HG03442 (cell line): Measurements from ENCODE around the gene DLG1.

Source experiments
- ATAC-seq: cut with Tn5 transposase; IDR thresholded peaks from one replicate; pipeline ENCODE4 v1.9.1; 2021; ENCODE audit warnings: mild to moderate bottlenecking, moderate library complexity; ENCODE audit not compliant: unreplicated experiment

The DLG1 gene

DNA sequence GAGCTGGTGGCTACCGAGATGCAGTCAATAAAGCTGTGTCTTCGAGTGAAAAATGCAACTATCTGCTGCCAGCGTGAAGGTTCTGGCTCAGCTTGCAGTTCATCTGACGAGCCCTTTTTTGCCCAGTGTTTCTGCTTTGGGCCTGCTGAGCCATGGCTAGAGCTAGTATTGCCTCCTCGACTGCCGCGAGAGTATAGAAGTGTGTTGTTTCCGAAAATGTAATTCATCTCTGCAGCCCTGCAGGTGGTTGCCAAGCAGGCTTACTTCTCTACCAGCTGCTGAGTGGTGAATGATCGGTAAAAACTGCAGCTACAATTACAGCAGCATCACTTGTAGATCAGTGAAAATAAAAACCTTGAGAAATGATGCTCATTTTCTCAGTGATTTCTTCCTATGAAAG, 114.8 kb downstream of the DLG1 start:
- ATAC-seq: no peak

DNA sequence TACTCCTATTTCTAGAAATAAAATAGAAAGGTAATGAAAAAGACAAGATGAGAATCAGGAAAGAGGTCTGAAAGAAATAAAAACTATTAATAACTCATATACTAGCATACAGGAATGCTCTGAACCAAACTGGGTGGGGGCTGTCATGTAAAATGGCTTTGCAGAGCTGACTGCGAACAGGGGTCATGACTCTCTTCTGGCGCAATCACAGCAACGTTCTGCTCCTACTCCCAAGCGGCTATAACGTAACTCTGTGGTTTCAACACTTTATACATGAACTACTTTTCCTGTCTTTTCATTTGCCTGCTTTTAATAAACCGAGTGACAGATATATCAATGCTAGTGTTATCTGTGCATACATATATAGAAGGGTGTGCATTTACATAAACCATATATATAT, 116.7 kb downstream of the DLG1 start:
- no peak for ATAC-seq

DNA sequence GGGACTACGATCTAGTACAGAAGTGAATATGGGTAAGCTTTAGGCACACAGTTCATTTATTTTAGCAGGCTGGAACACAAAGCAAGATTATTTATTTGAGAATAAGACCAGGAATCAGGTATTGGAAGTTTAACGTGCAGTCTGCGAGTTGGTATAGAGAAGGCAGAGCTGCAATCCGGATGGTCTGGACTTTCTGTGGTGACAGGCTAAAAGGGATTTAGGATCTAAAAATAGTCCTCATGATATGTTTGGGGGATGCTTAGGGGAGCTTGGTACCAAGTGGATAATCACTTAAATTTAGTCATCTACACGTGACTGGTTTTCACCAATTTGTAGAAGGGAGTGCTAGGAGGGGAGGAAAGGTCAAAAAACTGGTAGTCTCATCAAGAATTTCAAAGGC, 119.4 kb downstream of the DLG1 start:
- no peak for ATAC-seq

DNA sequence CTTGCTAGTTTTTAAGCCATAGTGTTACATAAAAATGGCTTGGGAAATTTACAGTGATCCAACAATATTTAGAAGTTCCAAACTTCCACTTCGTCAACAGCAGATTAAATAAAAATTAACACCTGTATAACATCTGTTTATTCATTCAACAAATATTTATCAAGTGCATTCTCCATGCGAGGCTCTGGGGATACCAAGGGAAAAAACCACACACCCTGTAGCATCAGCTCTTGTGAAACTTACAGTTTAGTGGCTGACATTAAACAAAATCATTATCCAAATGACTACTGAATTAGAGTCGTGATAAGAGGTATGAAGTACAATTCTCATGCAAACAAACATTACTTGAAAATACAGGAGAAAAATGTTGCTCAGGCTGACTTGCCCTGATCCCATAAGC, 122.9 kb downstream of the DLG1 start:
- no peak for ATAC-seq

DNA sequence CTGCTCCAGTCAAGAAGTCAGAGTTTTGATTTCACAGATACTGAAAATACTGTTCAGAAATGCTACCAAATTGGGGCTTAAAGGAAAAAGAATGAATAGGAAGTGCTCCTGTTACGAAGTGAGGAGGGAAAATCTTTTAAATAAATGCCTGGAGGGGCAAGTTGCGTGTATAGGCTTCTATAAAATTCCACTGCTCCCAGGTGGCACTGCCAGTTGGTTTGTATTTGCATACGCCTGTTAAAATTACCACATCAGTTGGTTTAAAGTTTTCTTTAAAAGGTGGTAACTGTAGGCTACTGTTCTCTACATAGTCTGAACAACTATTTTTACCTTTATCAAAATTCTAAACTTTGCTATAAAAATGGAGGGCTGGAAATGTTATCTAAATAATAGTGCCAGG, 123.5 kb downstream of the DLG1 start:
- ATAC-seq: no peak

DNA sequence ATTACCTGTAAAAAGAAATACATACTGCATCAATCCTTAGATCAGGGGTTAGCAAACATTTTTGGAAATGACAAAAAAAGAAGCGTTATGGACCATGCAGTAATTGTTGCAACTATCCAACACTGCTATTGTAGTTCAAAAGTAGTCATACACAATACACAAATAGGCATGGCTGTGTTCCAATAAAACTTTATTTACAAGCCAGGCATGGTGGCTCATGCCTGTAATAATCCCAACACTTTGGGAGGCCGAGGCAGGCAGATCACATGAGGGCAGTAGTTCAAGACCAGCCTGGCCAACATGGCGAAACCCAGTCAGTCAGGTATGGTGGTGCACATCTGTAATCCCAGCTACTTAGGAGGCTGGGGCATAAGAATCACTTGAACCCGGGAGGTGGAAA, 124.8 kb downstream of the DLG1 start:
- no peak for ATAC-seq

DNA sequence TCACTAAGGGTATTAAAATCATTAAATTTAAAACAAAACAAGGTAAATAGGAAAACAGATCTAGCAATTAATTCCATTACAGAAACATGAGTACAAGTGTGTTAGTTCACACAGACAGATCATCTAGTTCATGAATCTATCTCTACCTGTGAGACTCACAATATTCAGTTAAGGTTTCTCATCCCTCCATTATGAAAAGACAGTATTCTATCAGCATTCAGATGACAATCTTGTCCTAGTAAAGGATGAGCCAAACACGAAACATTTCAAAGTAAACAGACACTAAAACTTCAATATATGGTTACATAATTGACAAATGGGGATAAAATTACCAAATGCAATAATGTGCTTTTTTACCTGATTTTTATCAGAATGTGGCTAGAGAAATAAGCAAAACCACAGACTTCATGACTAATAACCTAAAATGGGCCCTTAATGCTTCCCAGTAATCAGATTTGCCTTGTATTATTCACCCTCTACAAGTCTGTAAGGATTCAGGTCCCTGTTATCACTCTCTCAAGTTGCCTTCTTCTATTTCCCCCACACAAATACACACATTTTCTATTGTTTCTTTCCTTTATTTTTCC, 126.8 kb downstream of the DLG1 start:
- no peak for ATAC-seq

DNA sequence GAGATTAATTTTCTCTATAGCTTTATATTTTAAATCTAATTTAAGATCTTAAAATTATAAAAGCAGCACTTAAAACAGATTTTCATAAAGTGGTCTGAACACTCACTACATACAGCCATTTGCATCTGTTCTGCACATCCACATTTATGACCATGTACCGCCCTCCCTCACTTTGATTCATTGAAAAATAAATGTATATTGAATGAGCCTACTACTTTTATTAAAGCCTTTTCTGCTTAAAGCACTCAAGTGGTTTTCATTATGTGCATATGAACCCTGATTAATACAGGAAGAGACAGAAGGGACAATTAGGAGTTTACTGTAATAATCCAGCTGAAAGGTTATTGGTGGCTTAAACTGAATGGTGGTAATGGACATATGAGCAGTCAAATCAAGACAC, 129.4 kb downstream of the DLG1 start:
- no peak for ATAC-seq

DNA sequence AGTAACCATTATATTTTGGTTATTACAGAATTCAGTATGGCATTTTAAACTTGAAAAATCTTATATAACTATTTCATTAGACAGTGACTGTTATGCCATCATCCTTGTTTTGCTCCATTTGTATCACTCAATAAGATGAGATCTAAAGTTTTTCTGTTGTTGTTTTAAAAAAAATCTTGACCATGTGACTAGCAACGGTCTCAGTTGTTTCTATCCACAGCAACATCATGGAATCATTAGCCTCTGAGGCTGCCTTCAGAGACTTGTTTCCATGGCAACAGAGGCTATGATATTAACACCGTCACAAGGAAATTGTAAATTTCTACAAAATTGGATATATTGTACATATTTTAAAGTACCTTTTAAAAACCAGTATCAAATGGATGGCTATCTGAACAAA, 129.8 kb downstream of the DLG1 start:
- no peak for ATAC-seq

DNA sequence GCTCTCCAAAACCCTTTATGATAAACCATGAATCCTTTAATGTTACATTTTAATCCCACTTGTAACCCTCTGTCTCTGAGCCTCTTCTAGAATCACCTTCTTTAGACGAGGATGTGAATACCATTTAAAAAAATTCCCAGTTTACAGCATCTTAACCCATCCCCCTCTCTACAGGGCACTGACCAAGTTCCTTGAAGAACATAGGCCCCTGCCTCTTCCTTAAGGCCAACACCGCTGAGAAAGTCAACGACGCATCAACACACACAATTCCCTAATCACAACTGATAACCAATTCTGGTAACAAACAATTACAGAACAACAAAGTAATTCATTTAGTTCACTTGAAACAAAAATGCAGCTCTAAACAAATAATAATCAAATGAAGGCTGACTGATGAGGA, 130.3 kb downstream of the DLG1 start:
- ATAC-seq: no peak

DNA sequence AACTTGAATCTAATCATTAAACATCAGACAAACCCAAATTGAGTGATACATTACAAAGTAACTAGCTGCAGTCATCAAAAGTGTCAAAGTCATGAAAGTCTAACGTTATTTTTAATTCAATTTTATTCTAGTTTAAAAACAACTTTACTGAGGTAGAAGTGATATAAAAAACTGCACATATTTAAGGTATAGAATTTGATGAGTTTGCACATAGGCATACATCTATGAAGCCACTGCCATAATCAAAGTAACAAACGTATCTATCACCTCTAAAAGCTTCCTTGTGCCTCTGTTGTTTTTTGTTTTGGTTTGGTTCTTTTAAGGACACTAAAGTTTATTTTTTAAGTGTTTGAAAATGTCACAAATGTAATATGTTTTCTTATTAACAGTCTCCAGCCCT, 130.9 kb downstream of the DLG1 start:
- no peak for ATAC-seq

DNA sequence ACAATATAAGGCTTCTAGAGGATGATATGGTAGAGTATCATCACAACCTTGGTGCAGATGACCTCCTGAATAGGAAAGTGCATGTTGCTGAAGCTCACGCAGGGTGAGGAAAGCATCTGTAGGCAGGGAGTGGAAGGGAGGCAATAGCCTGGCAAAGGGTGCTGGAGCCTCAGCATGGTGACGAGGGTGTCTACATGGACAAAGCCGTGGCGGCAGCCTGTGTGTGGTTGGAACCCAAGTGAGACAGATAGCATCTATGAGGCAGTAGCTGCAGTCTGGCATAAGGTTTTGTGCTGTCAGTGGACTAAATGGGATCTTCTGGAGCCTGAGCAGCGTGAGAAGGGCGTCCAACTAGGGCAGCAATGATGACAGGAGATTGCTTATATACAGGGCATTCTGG, 132.5 kb downstream of the DLG1 start:
- ATAC-seq: no peak

DNA sequence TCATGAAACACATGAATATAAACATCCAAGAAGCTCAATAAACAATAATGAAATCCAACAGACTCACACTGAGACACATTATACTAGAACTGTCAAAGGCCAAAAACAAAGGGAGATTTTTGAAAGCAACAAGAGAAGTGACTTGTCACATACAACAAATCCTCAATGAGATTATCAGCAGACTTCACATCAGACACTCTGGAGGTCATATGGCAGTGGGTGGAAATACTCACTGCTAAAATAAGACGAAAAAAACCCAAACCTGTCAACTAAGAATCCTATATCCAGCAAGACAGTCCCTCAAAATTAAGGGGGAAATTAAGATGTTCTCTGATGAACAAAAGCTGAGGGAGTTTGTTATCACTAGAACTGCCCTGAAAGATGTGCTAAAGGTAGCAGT, 143.4 kb downstream of the DLG1 start:
- ATAC-seq: no peak

DNA sequence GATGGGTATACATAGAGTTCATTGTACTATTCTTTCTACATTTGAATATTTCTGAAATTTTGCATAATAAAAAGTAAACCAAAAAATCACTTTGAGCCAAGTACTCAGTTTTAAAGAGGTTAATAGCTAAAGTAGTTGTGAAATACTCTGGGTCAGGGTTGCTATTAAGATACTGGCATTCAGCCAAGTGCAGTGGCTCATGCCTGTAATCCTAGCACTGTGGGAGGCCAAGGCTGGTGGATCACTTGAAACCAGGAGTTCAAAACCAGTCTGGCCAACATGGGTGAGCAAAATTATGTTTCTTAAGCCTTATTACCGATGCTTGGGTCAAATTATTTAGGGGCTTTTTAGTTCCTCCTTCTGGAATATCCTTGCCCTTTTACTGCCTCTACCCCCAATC, 146.8 kb downstream of the DLG1 start:
- no peak for ATAC-seq

DNA sequence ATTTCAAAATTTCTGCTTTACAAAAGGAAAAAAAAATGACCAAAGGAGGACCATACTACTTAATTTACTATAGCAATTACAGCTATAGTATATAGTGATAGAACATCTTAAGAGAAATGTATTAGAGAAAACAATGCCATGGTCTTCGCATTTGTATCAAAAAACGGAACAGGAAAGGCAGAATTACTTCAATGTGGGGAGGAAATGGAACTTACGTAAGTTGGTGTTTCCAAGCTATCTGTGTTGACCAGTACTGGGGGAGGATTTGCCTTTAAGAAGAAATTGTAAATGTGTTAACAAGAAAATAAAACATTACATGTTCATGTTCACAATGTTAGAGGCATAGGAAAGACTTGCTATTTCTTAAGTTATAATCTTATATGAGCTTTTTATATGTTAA, 148.9 kb downstream of the DLG1 start:
- no peak for ATAC-seq

DNA sequence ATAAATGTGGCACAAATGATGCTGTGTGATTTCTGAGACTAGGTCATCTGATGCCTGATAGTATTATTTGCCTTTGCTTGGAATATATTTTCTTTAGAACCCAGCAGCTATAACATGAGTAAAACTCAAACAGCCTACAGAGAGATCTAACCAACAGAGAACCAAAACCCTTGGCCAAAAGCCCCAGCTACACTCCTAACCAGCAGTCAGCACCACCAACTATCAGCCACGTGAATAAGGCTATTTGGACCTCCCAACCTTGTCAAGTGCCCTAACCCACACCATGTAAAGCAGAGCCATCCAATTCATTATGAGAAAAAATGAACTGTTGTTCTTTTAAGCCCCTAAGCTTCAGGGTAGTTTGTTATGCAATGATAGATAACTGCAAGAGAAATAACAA, 154.2 kb downstream of the DLG1 start:
- ATAC-seq: no peak

DNA sequence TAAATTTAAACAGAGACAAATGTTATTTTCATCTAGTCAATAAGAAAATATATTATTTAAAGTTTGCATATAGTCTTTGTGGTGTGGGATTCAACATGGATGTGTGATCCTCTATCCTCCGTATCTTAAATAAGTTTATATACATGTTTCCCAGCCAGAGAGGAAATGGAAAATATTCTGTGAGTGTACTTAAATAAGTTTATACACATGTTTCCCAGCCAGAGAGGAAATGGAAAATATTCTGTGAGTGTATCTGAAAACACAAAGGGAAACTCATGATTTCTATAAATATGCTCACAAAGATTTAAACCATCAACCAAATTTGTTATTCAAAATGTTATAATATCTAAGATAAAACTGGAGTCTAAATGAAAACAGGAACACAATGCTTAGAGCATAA, 158.8 kb downstream of the DLG1 start:
- ATAC-seq: no peak

DNA sequence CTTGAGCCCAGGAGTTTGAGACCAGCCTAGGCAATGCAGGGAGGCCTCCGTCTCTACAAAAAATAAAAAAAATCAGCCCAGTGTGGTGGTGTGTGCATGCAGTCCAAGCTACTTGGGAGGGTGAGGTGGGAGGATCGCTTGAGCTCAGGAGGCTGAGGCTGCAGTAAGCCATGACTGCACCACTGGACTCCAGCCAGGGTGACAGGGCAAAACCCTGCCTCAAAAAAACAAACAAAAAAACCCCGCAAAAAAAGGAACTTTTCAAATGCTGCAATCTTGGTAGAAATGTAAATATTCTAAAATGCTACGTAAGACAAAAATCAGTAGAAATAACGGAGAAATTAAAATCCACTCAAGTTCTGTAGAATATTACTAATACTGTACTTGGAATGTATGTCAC, 160.7 kb downstream of the DLG1 start:
- ATAC-seq: no peak

DNA sequence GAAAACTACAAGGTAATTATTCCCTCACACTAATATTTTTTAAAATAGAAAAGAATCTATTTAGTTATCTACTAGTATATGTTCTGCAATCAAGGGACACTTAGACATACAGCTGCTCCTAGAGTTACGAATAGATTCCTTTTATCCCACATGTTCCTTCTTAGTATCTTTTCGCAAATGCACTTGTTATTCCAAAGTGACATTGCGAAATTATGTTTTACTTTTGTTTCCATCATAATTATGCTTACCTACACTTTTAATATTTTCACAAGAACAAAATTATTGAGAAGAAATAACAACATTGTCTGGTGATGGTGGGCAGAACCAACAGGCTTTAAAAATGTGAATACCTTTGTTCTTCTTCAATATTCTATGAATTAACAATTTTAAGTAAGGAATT, 161.7 kb downstream of the DLG1 start:
- no peak for ATAC-seq

DNA sequence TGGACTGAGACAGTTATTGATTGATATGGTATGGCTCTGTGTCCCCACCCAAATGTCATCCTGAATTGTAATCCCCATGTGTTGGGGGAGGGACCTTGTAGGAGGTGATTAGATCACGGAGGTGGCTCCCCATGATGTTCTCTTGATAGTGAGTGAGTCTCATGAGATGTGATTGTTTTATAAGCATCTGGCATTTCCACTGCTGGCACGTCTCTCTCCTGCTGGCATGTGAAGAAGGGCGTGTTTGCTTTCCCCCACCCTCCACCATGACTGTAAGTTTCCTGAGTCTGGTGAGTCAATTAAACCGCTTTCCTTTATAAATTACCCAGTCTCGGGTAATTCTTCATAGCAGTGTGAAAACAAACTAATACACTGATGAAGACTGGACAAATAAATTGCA, 163.2 kb downstream of the DLG1 start:
- no peak for ATAC-seq

DNA sequence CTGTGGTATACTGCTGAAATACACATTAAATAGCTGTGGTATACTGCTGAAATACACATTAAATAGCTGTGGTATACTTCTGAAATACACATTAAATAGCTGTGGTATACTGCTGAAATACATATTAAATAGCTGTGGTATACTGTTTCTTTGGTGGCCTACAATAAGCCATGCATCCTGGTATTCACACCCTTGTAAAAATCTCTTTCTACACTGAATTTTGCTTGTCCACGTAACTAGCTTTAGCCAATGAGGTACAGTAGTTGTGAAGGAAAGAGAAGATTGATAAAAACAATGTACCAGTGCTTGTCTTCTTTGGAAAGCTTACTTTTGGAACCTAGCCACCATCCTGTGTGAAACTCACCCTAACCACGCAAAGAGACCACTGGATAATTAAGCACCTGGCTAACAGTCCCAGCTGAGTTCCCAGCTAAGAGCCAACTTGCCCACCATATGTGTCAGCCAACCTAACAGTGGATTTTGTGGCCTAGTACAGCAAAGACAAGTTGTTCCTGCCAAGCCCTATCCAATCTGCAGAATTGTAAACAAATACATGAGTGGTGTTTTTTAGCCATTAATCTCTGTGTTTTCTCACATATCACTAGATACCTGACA, 165.4 kb downstream of the DLG1 start:
- ATAC-seq: no peak

DNA sequence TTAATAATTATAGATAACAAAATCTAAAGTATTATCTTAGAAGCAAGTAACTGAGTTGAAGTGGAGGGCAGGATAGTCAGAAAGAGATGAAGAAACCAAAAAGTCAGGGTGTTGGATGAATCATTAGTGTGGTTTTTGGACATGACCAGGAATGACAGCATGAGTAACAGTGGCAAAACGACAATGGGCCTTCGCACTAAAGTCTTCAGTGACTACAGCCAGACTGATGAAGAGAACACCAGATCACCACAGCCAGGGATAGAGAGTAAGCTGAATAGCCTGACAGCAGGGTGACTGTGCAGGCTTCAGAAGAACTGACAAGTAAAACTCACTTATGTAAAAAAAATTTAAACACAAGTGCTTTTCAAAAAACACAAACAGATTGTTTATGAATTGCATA, 172.8 kb downstream of the DLG1 start:
- no peak for ATAC-seq

DNA sequence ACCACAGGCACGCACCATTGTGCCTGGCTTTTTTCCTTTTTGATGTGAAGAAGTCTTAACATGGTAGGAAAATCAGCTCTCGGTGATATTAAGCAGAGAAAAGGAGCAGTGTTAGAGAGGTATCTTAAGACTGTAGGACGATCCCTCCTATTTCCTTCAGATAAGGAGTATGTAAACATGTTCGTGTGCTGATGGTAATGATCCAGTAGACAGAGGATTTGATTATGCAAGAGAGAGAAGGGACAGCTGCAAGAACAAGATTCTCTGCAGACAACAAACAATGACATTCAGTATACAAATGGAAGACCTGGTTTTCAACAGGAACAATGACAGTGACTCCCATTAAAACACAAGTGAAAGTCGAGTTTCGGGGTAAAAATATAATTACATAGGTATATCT, 173.7 kb downstream of the DLG1 start:
- ATAC-seq: no peak
